KBM-7 (cell line): ENCODE results near the gene SRP68.
"Not testable (repeated sequence)": the region's sequence is repeated elsewhere in the genome, so short reads cannot be mapped to it uniquely, and the experiment has no call there.

Source experiments
- DNase-seq: peaks from one replicate; pipeline ENCODE4 v3.0.0-alpha.2; 2015
- in situ Hi-C: fragments of 300-500 bp; cut with MboI; formaldehyde crosslinking; loops from 2 replicates; pipeline ENCODE4 v1.14.3; 2020; ENCODE audit warnings: low sequenced_read_pairs, low pct_unique_long_range_greater_than_20kb, mixed read lengths

The SRP68 gene

GRCh38 chr17:76050538-76051467 is 21.5 kb downstream of the SRP68 start:
- no peak for DNase-seq
- in situ Hi-C loops, result no loop called here

DNA sequence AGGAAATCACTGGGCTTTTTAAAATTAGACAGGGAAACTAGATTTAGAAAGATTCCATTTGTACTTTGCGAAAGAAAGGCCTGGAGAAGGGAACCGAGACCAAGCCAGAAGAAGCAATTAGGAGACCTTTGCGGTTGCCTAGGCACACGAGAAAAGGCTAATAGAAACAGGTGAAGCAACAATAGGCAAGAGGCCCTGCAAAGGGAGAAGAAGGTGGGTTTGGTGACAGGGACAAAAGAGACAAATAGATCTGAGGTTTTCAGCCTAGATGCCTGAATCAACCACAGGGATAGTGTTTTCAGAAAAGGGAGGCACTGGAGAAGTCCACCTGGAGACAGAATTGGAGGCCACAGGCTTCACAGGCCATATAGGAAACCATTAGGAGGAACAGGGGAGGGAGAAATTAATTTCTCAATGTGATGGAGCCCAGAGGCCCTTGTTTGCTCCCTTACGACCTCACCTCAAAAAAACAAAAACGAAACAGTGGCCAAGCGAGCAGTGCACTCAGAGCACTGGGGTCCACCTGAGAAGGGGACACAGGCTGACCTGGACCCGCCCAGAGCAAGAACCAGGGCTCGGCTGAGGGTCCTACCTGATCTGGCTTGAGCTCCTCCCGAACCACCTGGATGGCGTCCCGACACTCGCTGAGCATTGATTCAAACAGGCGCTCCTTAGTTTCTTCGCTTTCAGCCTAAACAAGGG is 22.3 kb downstream of the SRP68 start:
- no peak for DNase-seq
- in situ Hi-C loops, result no loop called here

GRCh38 chr17:76049239-76049638 is 23.1 kb downstream of the SRP68 start:
- DNase-seq, result no peak
- in situ Hi-C loops, result no loop called here

DNA sequence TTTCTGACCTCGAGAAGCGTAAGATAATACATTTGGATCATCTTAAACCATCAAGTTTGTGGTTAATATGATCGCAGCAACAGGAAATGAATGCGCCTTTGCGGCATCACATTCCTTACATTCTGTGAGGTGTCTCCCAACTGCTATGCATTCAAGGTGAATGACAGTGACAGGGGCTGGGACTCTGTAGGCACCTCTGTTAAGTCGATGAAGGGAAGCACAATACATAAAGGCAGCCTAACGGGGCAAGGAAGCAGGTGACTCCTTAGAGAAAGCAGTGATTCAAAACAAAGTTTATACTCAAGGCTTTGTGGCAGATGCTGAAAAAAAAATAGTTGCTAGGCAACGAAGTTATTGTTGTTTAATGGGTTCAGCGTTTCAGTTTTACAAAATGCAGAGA is 23.6 kb downstream of the SRP68 start:
- no peak for DNase-seq
- in situ Hi-C loops, result no loop called here

DNA sequence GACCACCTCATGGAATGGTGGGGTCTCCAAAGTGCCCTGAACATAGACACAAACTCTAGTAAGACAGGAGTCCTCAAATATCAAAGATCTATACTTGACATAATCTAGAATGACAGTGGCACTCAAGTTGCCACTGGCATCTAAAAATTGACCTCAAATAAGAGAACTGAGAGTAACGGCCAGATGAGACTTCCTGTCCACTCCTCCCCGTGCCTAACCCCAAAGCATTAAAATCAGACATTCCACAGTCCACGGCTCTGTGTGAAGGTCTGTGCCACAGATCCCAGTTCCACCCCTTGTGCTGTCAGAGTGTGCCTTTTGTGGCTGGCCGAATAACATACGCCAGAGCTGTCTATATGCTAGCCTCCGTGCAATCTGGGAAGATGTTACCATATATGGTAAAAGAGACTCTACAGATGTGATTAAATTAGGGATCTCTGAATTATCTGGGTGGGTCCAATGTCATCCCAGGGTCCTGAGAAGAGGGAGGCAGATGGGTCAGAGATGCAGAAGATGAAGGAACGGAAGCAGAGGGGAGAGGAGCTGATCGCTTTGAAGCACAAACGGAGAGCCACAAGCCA is 24.2 kb downstream of the SRP68 start:
- in situ Hi-C loops, result no loop called here
- no peak for DNase-seq

- in situ Hi-C loops, result no loop called here
- no peak for DNase-seq
These were observed 26.3 kb downstream of the SRP68 start for GRCh38 chr17:76046064-76046463.

GRCh38 chr17:76044475-76045007 is 27.8 kb downstream of the SRP68 start:
- DNase-seq, in situ Hi-C loops: not testable (repeated sequence)

DNA sequence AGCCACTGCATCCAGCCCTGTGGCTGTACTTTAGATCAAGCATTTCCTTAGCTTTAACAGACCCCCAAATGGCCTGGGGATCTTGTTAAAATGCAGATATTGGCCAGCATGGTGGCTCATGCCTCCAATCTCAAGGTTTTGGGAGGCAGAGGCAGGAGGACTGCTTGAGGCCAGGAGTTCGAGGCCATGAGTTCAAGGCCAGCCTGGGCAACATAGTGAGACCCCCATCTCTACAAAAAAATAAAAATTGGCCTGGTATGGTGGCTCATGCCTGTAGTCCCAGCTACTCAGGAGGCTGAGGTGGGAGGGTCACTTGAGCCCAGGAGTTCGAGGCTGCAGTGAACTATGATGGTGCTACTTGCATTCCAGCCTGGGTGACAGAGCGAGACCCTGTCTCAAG is 29.4 kb downstream of the SRP68 start:
- DNase-seq, in situ Hi-C loops: not testable (repeated sequence)

- no peak for DNase-seq
- in situ Hi-C loops, result no loop called here
These were observed 31.9 kb downstream of the SRP68 start for GRCh38 chr17:76040376-76040775.

DNA sequence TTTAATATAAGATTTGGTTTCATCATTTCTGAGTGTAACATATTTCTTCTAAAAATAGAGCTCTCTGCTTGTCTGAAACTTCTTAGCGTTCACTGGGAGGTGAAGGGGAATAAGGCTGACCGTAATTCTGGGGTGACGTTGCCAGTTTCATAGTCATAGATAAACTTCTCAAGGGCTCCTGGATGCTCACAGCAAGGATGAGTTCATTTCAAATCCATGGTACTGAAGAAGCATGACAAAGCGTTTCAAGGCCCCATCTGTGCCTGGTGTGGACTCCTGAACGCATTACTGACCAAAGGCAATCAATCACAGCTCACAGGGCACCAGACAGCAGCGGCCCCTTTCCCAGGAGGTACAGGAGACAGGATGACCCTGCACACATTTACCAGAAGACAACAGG is 33.2 kb downstream of the SRP68 start:
- in situ Hi-C loops, result no loop called here
- DNase-seq, result no peak

- no peak for DNase-seq
- in situ Hi-C loops, result no loop called here
These were observed 34.3 kb downstream of the SRP68 start for GRCh38 chr17:76038050-76038449.

DNA sequence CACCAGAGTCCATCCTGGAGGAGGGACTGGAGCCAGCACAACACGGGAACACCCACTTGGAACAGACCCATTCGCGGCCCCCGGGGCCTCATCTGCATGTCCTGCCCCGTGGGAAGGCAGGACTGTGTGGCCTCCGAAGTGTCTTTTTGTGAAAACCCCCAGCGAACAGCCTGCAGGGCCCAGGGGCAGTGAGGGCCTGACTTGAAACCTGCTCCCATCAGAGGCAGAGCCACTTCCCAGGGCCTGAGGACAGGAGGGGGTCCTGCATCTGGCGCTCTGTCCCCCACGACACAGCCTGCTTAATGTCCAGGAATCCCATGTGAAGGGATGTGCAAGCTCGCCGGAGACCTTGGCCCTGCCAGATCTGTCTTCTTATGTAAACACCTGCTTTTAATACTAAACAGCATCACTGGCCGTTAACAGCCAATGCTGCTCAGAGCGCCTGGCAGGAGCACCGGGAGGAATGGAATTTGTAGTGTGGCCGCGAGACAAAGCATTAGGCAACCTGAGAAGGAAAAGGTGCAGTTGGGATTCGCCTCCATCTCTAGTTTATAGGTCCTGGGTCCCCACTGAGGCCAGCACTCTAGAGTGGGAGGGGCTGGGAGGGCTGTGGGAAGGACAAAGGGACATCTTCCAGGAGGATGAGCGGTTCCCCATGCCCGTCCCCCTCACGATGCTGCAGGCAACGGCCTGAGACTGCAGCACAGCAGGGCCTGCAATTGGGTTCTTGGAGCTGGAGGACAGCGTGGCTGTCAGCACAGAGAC is 35.6 kb downstream of the SRP68 start:
- in situ Hi-C loops, result no loop called here
- DNase-seq, result no peak

DNA sequence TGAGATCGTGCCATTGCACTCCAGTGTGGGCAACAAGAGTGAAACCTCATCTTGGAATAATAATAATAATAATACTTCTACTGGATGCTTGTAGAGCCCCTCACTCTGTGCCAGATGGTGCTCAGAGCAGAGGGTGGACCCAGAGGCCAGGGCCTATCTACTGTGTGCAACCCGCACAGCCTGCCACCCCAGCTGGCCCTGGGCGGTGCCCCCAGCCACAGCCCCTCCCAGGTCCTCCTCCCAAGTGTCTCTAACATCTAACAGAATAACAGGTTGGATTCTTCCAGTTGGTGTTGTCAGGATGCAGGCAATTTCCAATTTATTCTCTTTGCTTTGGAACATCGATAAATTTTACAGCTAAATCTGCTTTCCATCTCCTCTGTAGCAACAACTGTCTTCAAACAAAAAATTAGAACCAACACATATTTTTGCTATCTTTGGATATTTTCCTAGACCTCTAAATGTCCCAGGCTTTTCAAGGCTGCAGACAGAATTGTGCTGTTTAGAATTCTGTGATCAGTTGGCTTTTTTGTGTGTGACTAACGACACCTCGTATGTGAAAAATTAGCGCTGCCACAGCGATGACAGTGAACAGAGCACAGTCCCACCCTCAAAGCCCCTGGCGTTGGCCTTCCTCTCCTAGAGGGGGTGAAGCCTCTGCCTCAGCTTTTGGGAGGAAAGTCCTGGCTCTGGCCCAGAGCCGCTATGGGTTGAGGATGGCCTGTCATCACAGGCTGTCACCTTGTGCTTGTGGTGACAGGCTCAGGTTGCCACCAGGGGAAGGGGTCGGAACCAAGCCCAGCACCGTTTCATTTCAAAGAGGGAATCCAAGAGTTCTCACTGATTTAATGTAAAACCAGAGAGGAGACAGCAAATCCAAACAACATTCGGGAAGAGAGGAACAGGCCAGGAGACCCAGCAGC is 37.6 kb downstream of the SRP68 start:
- DNase-seq, result no peak
- in situ Hi-C loops, result no loop called here

DNA sequence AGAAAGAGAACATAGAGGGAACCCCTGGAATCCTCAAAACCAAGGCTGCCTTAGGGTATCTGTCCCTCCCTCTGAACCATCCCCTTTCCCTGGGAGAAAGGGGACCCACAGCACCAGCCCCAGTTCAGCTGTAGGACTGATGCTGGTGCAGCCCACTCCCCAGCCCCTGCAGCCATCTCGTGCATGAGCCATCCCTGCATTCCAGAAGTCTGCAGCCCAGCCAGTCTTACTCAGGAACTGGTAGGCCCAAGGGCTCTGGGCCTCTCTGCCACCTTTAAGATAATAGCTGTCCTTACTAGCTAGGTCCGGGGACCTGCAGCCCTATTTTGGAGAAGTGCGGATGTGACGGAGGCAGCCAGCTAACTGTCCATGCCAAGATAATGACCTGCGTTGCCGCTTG is 39.2 kb downstream of the SRP68 start:
- in situ Hi-C loops, result no loop called here
- no peak for DNase-seq

DNA sequence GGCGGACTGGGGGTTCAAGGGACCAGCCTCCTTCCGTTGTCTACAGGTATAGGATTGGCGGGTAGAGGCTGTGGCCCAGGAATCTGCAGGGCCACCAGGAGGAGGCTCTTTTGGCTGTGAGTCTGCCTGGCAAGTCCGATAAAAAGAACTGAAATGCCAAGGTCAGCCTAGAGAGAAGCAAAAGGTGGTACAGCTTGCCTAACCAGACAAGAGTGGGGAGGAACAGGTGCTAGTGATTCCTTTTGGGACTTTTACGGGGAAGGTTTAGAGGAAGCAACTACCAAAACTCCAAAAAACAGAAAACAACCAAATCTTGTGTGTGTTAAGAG is 39.6 kb downstream of the SRP68 start:
- DNase-seq, result no peak
- in situ Hi-C loops, result no loop called here

DNA sequence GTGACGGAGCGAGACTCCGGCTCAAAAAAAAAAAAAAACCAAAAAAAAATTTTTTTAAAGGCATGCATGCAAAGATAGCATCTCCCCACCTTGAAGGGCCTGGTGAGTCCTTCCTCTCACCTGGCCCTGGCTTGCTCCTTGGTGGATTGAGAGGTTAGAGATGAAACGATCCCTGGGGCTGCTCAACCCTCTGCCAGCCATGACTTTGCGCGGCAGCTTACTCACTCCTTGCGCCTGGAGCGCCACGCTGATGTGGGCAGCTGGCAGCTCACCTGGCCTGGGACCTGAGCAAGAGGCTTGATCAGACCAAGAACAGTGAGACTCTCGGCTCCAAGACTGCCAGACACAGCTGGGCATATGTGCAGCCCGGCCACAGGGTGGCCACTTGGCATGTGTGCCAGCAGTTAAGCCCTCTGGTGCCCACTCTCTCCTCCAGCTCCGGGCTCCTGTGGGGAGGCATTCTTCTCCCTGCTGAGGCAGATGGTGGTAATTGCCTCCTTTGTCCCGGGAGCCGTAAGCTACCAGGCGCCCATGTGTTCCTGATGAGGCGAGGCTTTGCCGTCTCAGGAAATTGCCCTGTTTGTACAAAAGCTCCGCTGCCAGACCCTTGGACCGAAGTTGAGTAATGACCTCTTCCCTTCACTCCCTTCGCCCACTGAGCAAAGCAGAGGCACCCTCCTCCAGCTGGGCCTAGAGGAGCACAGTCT is 40.1 kb downstream of the SRP68 start:
- DNase-seq, result no peak
- in situ Hi-C loops, result no loop called here

- DNase-seq, result no peak
- in situ Hi-C loops, result no loop called here
These were observed 45.0 kb downstream of the SRP68 start, which contains the start of gene EVPL for GRCh38 chr17:76027159-76027839. EVPL (minus strand) TSS chr17:76027306; CDS start chr17:76027198, 108 bp downstream.
